Upper lobe of left lung (tissue), 6 donors: ENCODE results near the gene NEK1. TPM values are rescaled to one million over a fixed set of nuclear protein-coding genes. Genes with fewer than 3 reads are reported as not detected.

Experiments used
- ATAC-seq, 2 donors: fragments of 200-7000 bp; cut with Tn5 transposase; one replicate each; pipeline ENCODE4 v1.9.1; 2022; ENCODE audit warnings: mild to moderate bottlenecking in 2 of 2, moderate library complexity in 2 of 2; ENCODE audit not compliant: low FRiP score in 2 of 2
- DNase-seq, 2 donors: peaks; one replicate each; pipeline ENCODE4 v3.0.0-alpha.2; 2019 to 2020
- H3K27ac ChIP-seq, 4 donors: fragments of 200-600 bp; sonication (generic); one replicate each; pipeline ENCODE4 v1.5.1; 2016 to 2019
- H3K27me3 ChIP-seq, 4 donors: fragments of 200-600 bp; sonication (generic); one replicate each; pipeline ENCODE4 v1.5.1; 2017 to 2019
- H3K36me3 ChIP-seq, 4 donors: fragments of 200-600 bp; sonication (generic); one replicate each; pipeline ENCODE4 v1.5.1; 2016 to 2019
- H3K4me1 ChIP-seq, 4 donors: fragments of 200-600 bp; sonication (generic); one replicate each; pipeline ENCODE4 v1.5.1; 2018 to 2019
- H3K4me3 ChIP-seq, 4 donors: fragments of 200-600 bp; sonication (generic); one replicate each; pipeline ENCODE4 v1.5.1; 2017 to 2019; ENCODE audit warnings: mild to moderate bottlenecking in 2 of 4, moderate library complexity in 1 of 4
- H3K9me3 ChIP-seq, 4 donors: fragments of 200-600 bp; sonication (generic); one replicate each; pipeline ENCODE4 v1.5.1; 2018 to 2019
- EP300 ChIP-seq, 4 donors: sonication (generic); formaldehyde crosslinking; IDR thresholded peaks; one replicate each; pipeline ENCODE4 v1.5.1; 2017; ENCODE audit warnings: antibody characterized with exemption in 4 of 4, control low read depth in 2 of 4
- POLR2A ChIP-seq, 4 donors: fragments of 450-650 bp; IDR thresholded peaks; one replicate each; pipeline ENCODE4 v1.5.1; 2016 to 2017; ENCODE audit warnings: antibody characterized with exemption in 4 of 4, mild to moderate bottlenecking in 2 of 4
- POLR2AphosphoS5 ChIP-seq, 2 donors: sonication (generic); formaldehyde crosslinking; IDR thresholded peaks; one replicate each; pipeline ENCODE4 v1.5.1; 2017; ENCODE audit warnings: antibody characterized with exemption in 2 of 2
- WGBS, 2 donors: methylation state at CpG; one replicate each; pipeline ENCODE4 v1.1.5; 2017 to 2018; 5-methylcytosine and 5-hydroxymethylcytosine counted together
- total RNA-seq, 6 donors: library from RNA; depleted of rRNA in 4 of 6; stranded (reverse); fragments of >200 nt in 4 of 6; gene quantifications; one replicate each; pipeline versions ENCODE4 v1.1.0 to v1.2.1, GENCODE V29; 2016 to 2021
- TF ChIP-seq, protein P1 (sequence below), 6 experiments: fragments of 450-650 bp in 4 of 6; fragments of 200-600 bp in 2 of 6; sonication (generic) in 2 of 6; IDR thresholded peaks; one replicate each; pipeline ENCODE4 v1.5.1; 2016 to 2019; ENCODE audit warnings: antibody characterized with exemption in 6 of 6
- donor health status: DM: no; HTN: no; CAD: no; lungs with moderate emphysema.
- donor health status: DM: no; HTN: yes; CAD: no; lungs with severe emphysema.

Gene NEK1
- total RNA-seq, 6 donors from 2014 or later = 6.9 to 24.2 (median 10.3) TPM

DNA sequence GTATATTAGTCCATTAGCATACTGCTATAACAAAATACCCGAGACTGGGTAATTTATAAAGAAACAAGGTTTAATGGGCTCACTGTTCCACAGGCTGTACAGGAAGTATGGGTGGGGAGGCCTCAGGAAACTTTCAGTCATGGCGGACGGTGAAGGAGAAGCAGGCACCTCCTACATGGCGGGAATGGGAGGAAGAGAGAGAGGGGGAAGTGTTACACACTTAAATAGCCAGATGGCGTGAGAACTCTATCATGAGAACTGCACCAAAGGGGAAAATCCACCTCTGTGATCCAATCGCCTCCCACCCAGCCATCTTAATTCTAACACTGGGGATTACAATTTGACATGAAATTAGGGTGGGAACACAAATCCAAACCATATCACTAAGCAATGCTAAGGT, 242.7 kb downstream of the NEK1 start:
- Histone ChIP-seq H3K27me3 (no peaks in the 10 kb centered on the region), H3K9me3 (peaks cover 0 to 5% (median 4%) of the 10 kb centered on the region in 4 donors), H3K27ac (no peak overlapping the region), H3K4me3 (no peak overlapping the region), H3K4me1 (no peaks in the 10 kb centered on the region), H3K36me3 (no peaks in the 10 kb centered on the region)
- DNase-seq = no peak
- no peak for ATAC-seq
- 81 to 88% methylated on average over 6 of the region's 6 CpGs for WGBS, 2 donors
- TF ChIP-seq, protein P1, sequence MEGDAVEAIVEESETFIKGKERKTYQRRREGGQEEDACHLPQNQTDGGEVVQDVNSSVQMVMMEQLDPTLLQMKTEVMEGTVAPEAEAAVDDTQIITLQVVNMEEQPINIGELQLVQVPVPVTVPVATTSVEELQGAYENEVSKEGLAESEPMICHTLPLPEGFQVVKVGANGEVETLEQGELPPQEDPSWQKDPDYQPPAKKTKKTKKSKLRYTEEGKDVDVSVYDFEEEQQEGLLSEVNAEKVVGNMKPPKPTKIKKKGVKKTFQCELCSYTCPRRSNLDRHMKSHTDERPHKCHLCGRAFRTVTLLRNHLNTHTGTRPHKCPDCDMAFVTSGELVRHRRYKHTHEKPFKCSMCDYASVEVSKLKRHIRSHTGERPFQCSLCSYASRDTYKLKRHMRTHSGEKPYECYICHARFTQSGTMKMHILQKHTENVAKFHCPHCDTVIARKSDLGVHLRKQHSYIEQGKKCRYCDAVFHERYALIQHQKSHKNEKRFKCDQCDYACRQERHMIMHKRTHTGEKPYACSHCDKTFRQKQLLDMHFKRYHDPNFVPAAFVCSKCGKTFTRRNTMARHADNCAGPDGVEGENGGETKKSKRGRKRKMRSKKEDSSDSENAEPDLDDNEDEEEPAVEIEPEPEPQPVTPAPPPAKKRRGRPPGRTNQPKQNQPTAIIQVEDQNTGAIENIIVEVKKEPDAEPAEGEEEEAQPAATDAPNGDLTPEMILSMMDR (IDR thresholded peaks at IDR 0.05) = no peak
- TF ChIP-seq EP300 (IDR thresholded peaks at IDR 0.05) = no peak
- no peak for TF ChIP-seq POLR2A (IDR thresholded peaks at IDR 0.05)
- TF ChIP-seq POLR2AphosphoS5 (IDR thresholded peaks at IDR 0.05) = no peak

DNA sequence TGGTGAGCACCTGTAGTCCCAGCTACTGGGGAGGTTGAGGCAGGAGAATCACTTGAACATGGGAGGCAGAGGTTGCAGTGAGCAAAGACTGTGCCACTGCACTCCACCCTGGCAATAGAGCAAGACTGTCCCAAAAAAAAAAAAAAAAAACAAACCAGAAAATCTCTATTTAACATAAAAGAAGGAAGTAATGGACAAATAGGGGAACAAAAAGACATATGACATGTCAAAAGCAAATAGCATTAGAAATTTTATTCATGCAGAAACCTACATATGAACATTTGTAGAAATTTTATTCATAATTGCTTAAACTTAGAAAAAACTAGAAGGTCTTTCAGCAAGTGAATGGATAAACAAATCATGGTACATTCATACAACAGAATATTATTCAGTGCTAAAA, 244.6 kb downstream of the NEK1 start:
- DNase-seq (no peak), ATAC-seq (no peak)
- Histone ChIP-seq H3K27me3 (no peaks in the 10 kb centered on the region), H3K36me3 (no peaks in the 10 kb centered on the region), H3K9me3 (peaks cover 0 to 5% (median 4%) of the 10 kb centered on the region in 4 donors), H3K4me1 (no peaks in the 10 kb centered on the region), H3K4me3 (no peak overlapping the region), H3K27ac (no peak overlapping the region)
- no peak for TF ChIP-seq POLR2AphosphoS5 (IDR thresholded peaks at IDR 0.05)
- TF ChIP-seq POLR2A (IDR thresholded peaks at IDR 0.05) = no peak
- TF ChIP-seq, protein P1 (IDR thresholded peaks at IDR 0.05) = no peak
- no peak for TF ChIP-seq EP300 (IDR thresholded peaks at IDR 0.05)

DNA sequence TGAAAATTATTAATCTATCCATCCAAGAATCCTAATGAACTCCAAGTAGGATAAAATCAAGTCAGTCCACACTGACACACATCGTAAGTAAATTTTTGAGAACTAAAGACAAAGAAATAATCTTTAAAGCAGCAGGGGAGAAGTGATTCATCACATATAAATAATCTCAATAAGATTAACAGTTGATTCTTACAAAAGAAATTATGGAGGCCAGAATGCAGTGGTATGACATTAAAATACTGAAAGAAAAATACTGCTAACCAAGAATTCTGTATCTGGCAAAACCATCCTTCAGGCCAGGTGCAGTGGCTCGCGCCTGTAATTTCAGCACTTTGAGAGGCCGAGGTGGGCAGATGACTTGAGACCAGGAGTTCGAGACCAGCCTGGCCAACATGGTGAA, 245.6 kb downstream of the NEK1 start:
- TF ChIP-seq POLR2AphosphoS5 (IDR thresholded peaks at IDR 0.05) = no peak
- no peak for TF ChIP-seq EP300 (IDR thresholded peaks at IDR 0.05)
- no peak overlapping the region for H3K27ac ChIP-seq
- no peak for DNase-seq

DNA sequence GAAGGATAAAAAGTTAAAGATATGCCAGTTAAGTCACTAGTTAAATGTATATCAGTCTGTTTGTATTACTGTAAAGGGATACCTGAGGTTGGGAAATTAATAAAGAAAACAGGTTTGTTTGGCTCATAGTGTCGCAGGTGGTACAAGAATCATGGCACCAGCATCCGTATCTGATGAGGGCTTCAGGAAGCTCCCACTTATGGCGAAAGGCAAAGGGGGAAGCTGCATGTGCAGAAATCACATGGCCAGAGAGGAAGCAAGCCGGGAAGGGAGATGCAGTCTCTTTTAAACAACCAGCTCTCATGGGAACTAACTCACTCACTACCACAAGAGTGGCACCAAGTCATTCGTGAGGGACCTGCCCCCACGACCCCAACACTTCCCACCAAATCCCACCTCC, 249.8 kb downstream of the NEK1 start:
- ATAC-seq = peak in 1 of 2 donors; percentile 47
- TF ChIP-seq POLR2A (IDR thresholded peaks at IDR 0.05) = no peak
- TF ChIP-seq POLR2AphosphoS5 (IDR thresholded peaks at IDR 0.05) = no peak
- TF ChIP-seq, protein P1 (IDR thresholded peaks at IDR 0.05) = no peak
- no peak for TF ChIP-seq EP300 (IDR thresholded peaks at IDR 0.05)
- Histone ChIP-seq H3K36me3 (no peaks in the 10 kb centered on the region), H3K9me3 (peaks cover 0 to 5% (median 4%) of the 10 kb centered on the region in 4 donors), H3K4me3 (no peak overlapping the region), H3K27ac (no peak overlapping the region), H3K27me3 (no peaks in the 10 kb centered on the region), H3K4me1 (no peaks in the 10 kb centered on the region)
- DNase-seq = peak in 1 of 2 donors; percentile 32
- WGBS, 2 donors = 34 to 60% methylated on average over 6 of the region's 6 CpGs

More for the DNA sequence above, 245.6 kb downstream of the NEK1 start:
- Histone ChIP-seq H3K9me3 (peaks cover 0 to 5% (median 4%) of the 10 kb centered on the region in 4 donors), H3K4me1 (no peaks in the 10 kb centered on the region), H3K27me3 (no peaks in the 10 kb centered on the region), H3K4me3 (no peak overlapping the region), H3K36me3 (no peaks in the 10 kb centered on the region)
- WGBS, 2 donors = 94 to 96% methylated on average over 5 of the region's 5 CpGs
- ATAC-seq = no peak

DNA sequence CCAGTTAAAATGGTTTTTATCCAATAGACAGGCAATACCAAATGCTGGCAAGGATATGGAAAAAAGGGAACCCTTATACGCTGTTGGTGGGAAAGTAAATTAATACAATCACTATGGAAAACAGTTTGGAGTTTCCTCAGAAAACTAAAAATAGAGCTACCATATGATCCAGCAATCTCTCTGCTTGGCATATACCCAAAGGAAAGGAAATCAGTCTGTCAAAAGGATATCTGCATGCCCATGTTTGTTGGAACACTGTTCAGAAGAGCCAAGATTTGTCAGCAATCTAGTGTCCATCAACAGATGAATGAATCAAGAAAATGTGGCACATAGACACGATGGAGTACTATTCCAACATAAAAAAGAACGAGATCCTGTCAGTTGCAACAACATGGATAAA, 250.6 kb downstream of the NEK1 start:
- H3K27ac ChIP-seq = no peak overlapping the region
- ATAC-seq (no peak), DNase-seq (no peak)
- H3K9me3 ChIP-seq = peaks cover 0 to under 1% (median 0%) of the 10 kb centered on the region in 4 donors
- WGBS, 2 donors = 56 to 68% methylated on average over 3 of the region's 3 CpGs
- no peak overlapping the region for H3K4me3 ChIP-seq
- no peaks in the 10 kb centered on the region for H3K36me3 ChIP-seq
- H3K4me1 ChIP-seq = no peaks in the 10 kb centered on the region
- no peak for TF ChIP-seq EP300 (IDR thresholded peaks at IDR 0.05)
- TF ChIP-seq, protein P1 (IDR thresholded peaks at IDR 0.05) = no peak
- no peaks in the 10 kb centered on the region for H3K27me3 ChIP-seq
